NB4 (cell line): Measurements from ENCODE around the gene OCRL.

ENCODE experiments used
- POLR2A ChIP-seq: IDR thresholded peaks from 2 replicates; pipeline ENCODE4 v1.6.1; 2011; ENCODE audit warnings: mild to moderate bottlenecking; ENCODE audit not compliant: insufficient read length; ENCODE audit errors: extremely low read depth
- TF ChIP-seq, protein P1 (sequence below): IDR thresholded peaks from one replicate; pipeline ENCODE4 v1.5.1; 2012; ENCODE audit warnings: low read depth, low read length
- TF ChIP-seq, protein P2 (sequence below): IDR thresholded peaks from 2 replicates; pipeline ENCODE4 v1.6.1; 2011; ENCODE audit warnings: low read depth, low read length

DNA sequence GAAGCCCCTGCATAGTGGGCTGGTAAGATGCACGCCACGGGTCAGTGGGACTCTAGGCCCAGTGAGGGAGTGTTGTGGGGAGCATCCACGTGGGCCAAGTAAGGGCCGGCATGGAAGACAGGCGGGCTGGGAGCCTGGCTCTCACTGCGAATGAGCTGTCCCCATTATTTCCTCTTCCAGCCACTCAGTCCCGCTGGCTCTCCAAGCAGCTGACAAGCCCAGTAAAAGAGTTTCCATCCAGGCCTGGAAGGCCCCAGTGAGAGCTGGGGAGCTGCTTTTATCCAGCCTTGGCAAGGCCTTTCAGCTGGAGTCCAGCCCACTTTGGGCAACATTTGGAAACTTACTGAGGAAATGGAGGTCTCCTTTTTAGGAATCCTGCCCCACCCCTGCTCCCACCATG is 89.8 kb downstream of the OCRL start:
- TF ChIP-seq, protein P1, sequence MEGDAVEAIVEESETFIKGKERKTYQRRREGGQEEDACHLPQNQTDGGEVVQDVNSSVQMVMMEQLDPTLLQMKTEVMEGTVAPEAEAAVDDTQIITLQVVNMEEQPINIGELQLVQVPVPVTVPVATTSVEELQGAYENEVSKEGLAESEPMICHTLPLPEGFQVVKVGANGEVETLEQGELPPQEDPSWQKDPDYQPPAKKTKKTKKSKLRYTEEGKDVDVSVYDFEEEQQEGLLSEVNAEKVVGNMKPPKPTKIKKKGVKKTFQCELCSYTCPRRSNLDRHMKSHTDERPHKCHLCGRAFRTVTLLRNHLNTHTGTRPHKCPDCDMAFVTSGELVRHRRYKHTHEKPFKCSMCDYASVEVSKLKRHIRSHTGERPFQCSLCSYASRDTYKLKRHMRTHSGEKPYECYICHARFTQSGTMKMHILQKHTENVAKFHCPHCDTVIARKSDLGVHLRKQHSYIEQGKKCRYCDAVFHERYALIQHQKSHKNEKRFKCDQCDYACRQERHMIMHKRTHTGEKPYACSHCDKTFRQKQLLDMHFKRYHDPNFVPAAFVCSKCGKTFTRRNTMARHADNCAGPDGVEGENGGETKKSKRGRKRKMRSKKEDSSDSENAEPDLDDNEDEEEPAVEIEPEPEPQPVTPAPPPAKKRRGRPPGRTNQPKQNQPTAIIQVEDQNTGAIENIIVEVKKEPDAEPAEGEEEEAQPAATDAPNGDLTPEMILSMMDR: no peak
- TF ChIP-seq, protein P2, sequence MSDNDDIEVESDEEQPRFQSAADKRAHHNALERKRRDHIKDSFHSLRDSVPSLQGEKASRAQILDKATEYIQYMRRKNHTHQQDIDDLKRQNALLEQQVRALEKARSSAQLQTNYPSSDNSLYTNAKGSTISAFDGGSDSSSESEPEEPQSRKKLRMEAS: no peak
- TF ChIP-seq POLR2A: no peak
